HEK293 (cell line): Measurements from ENCODE around the gene TAMALIN.

Experiments
- HIC1 ChIP-seq: fragments of 450-650 bp; formaldehyde crosslinking; IDR thresholded peaks from 2 replicates; pipeline ENCODE4 v1.5.1; 2016; ENCODE audit warnings: missing biosample characterization, missing genetic modification characterization
- SP2 ChIP-seq: fragments of 450-650 bp; formaldehyde crosslinking; IDR thresholded peaks from 2 replicates; pipeline ENCODE4 v1.5.1; 2016; ENCODE audit warnings: missing biosample characterization, missing genetic modification characterization
- TCF7L2 ChIP-seq: IDR thresholded peaks from 2 replicates; pipeline ENCODE4 v1.6.1; 2011; ENCODE audit warnings: low read depth, mild to moderate bottlenecking, inconsistent platforms, low read length, moderate library complexity, borderline replicate concordance
- ZNF184 ChIP-seq: fragments of 450-650 bp; IDR thresholded peaks from 2 replicates; pipeline ENCODE4 v1.5.1; 2018; ENCODE audit warnings: missing biosample characterization, mild to moderate bottlenecking, missing genetic modification characterization
- ZNF311 ChIP-seq: fragments of 450-650 bp; formaldehyde crosslinking; IDR thresholded peaks from 2 replicates; pipeline ENCODE4 v1.5.1; 2017; ENCODE audit warnings: missing biosample characterization, missing genetic modification characterization, borderline replicate concordance
- ZNF510 ChIP-seq: fragments of 450-650 bp; formaldehyde crosslinking; IDR thresholded peaks from 2 replicates; pipeline ENCODE4 v1.5.1; 2018; ENCODE audit warnings: mild to moderate bottlenecking, missing genetic modification characterization, missing biosample characterization; ENCODE audit not compliant: insufficient replicate concordance
- TF ChIP-seq, protein P1 (sequence below): fragments of 450-650 bp; formaldehyde crosslinking; IDR thresholded peaks from 2 replicates; pipeline ENCODE4 v1.5.1; 2016; ENCODE audit warnings: missing biosample characterization, missing genetic modification characterization
- TF ChIP-seq, protein P2 (sequence below): fragments of 450-650 bp; formaldehyde crosslinking; IDR thresholded peaks from 2 replicates; pipeline ENCODE4 v1.5.1; 2016; ENCODE audit warnings: missing biosample characterization, missing genetic modification characterization

DNA sequence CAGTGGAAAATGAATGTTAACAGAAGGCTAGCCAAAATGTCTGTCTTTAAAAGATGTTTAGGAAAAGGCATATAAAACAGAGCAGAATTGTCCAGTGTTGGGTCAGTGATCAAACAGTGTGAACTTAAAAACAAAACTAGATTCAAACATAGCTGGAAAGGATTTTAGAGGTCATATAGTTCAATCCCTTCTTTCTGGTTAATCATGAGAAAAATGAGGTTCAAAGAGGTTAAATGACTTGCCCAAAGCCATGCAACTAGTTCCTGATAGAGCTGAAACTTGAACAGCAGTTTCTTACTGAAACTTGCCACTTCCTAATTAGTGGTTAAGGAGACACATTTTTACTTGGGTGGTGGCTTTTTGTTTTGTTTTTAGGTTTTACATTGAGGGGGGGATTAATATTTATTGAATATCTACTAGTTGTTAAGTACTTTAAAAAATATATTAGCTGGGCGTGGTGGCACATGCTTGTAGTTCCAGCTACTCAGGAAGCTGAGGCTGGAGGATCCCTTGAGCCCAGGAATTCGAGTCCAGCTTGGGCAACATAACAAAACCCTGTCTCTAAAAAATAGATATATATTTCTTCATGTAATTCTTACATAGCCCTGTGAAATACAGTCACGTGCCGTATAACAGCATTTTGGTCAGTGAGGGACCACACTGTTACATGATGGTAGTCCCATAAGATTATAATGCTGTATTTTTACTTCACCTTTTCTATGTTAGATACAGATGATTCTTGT is 34.9 kb upstream of the TAMALIN start:
- TF ChIP-seq TCF7L2, result no peak
- TF ChIP-seq, protein P1, sequence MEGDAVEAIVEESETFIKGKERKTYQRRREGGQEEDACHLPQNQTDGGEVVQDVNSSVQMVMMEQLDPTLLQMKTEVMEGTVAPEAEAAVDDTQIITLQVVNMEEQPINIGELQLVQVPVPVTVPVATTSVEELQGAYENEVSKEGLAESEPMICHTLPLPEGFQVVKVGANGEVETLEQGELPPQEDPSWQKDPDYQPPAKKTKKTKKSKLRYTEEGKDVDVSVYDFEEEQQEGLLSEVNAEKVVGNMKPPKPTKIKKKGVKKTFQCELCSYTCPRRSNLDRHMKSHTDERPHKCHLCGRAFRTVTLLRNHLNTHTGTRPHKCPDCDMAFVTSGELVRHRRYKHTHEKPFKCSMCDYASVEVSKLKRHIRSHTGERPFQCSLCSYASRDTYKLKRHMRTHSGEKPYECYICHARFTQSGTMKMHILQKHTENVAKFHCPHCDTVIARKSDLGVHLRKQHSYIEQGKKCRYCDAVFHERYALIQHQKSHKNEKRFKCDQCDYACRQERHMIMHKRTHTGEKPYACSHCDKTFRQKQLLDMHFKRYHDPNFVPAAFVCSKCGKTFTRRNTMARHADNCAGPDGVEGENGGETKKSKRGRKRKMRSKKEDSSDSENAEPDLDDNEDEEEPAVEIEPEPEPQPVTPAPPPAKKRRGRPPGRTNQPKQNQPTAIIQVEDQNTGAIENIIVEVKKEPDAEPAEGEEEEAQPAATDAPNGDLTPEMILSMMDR (tag by site-specific recombination), result no peak
- no peak for TF ChIP-seq ZNF311
- no peak for TF ChIP-seq ZNF184
- TF ChIP-seq SP2 (tag by site-specific recombination), result no peak
- TF ChIP-seq ZNF510, result no peak
- no peak for TF ChIP-seq HIC1 (tag by site-specific recombination)
- TF ChIP-seq, protein P2, sequence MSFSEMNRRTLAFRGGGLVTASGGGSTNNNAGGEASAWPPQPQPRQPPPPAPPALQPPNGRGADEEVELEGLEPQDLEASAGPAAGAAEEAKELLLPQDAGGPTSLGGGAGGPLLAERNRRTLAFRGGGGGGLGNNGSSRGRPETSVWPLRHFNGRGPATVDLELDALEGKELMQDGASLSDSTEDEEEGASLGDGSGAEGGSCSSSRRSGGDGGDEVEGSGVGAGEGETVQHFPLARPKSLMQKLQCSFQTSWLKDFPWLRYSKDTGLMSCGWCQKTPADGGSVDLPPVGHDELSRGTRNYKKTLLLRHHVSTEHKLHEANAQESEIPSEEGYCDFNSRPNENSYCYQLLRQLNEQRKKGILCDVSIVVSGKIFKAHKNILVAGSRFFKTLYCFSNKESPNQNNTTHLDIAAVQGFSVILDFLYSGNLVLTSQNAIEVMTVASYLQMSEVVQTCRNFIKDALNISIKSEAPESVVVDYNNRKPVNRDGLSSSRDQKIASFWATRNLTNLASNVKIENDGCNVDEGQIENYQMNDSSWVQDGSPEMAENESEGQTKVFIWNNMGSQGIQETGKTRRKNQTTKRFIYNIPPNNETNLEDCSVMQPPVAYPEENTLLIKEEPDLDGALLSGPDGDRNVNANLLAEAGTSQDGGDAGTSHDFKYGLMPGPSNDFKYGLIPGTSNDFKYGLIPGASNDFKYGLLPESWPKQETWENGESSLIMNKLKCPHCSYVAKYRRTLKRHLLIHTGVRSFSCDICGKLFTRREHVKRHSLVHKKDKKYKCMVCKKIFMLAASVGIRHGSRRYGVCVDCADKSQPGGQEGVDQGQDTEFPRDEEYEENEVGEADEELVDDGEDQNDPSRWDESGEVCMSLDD (tag by site-specific recombination), result no peak
